NCI-H2196 treated with DMSO at 0.1 percent for 48 hours (cell line): ENCODE results near the gene SHISA5.
"Not testable (repeated sequence)": the region's sequence is repeated elsewhere in the genome, so short reads cannot be mapped to it uniquely, and the experiment has no call there.

Experiments
- DNase-seq: peaks from one replicate; lab custom pipeline; 2025; ENCODE audit not compliant: unreplicated experiment; lab: John Stamatoyannopoulos, UW

The SHISA5 gene

GRCh38 chr3:48478626-48479555 is 25.1 kb downstream of the SHISA5 start:
- no peak for DNase-seq

GRCh38 chr3:48477959-48478520 is 25.9 kb downstream of the SHISA5 start:
- no peak for DNase-seq

GRCh38 chr3:48476426-48477053 is 27.4 kb downstream of the SHISA5 start:
- no peak for DNase-seq

GRCh38 chr3:48475188-48475587 is 28.8 kb downstream of the SHISA5 start:
- no peak for DNase-seq

- no peak for DNase-seq
These were observed 29.4 kb downstream of the SHISA5 start for GRCh38 chr3:48474619-48475018.

GRCh38 chr3:48474031-48474430 is 29.9 kb downstream of the SHISA5 start:
- DNase-seq: not testable (repeated sequence)

- DNase-seq: no peak
These were observed 30.4 kb downstream of the SHISA5 start for GRCh38 chr3:48473617-48473952.

- DNase-seq: peak; percentile 51
These were observed 30.9 kb downstream of the SHISA5 start for GRCh38 chr3:48472923-48473616.

GRCh38 chr3:48472673-48472922 is 31.4 kb downstream of the SHISA5 start:
- DNase-seq: no peak

- no peak for DNase-seq
These were observed 33.7 kb downstream of the SHISA5 start for GRCh38 chr3:48470286-48470685.

GRCh38 chr3:48469046-48469915 is 34.7 kb downstream of the SHISA5 start:
- no peak for DNase-seq

- no peak for DNase-seq
These were observed 35.6 kb downstream of the SHISA5 start for GRCh38 chr3:48468329-48468731.

- no peak for DNase-seq
These were observed 36.3 kb downstream of the SHISA5 start for GRCh38 chr3:48467473-48468267.

GRCh38 chr3:48467110-48467454 is 36.9 kb downstream of the SHISA5 start:
- no peak for DNase-seq

GRCh38 chr3:48466386-48467109 is 37.4 kb downstream of the SHISA5 start:
- no peak for DNase-seq

- DNase-seq: peak; percentile 93
These were observed 38.2 kb downstream of the SHISA5 start for GRCh38 chr3:48465531-48466378.

GRCh38 chr3:48465237-48465530 is 38.8 kb downstream of the SHISA5 start:
- no peak for DNase-seq

GRCh38 chr3:48464713-48465221 is 39.2 kb downstream of the SHISA5 start:
- DNase-seq: no peak

- DNase-seq: no peak
These were observed 40.3 kb downstream of the SHISA5 start for GRCh38 chr3:48463703-48464102.
